ENCODE results near the gene PRR23B. TPM values are rescaled to one million over a fixed set of nuclear protein-coding genes. Genes with fewer than 3 reads are reported as not detected.
"Not testable (repeated sequence)": the region's sequence is repeated elsewhere in the genome, so short reads cannot be mapped to it uniquely, and the experiment has no call there.

Gene PRR23B
- total and polyA plus RNA-seq, 2 donors from 2014 or later: not detected

DNA sequence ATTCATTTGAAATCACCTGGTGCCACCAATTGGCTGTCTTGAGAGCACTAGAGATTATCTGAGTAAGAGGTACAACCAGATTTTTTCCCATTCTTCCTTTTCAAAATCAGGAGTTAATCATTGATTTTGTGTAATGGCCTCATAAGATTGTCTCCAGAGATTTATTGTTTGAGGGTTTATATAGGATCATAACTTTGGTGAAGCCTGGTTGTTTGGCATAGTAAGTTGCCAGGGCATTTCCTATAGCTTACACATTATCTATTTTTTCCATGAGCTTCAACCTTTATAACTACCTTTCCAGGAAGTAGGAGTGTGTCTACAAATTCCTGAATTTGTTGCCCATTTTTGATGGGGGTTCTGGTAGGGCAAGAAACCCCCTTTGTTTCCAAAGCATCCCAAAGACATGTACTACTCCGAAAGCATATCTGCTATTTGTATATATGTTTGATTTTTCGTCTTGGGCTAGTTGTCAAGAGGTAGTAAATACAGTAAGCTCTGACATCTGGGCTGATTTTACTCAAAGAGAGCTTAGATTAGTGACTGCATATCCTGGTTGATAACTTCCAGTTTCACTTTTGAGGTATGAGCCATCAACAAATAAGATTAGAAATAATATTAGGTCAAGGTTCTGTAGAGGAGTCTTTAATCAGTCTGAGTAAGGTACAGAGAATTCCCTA is 11.7 kb upstream of the PRR23B start:
- no peak for FAIRE-seq
- no peak for TF ChIP-seq CTCF (IDR thresholded peaks at IDR 0.05; ENCODE audit: borderline replicate concordance, extremely low read depth, insufficient read depth)
- Histone ChIP-seq H3K9me3 (ENCODE audit: control insufficient read depth in 2 of 3, insufficient read depth in 1 of 3, low read length in 3 of 3) (peaks cover 0 to 5% (median 0%) of the 10 kb centered on the region in 3 donors), H3K9ac (ENCODE audit: low read length in 3 of 3) (no peak overlapping the region), H3K27ac (ENCODE audit: low read depth in 2 of 2, low read length in 2 of 2) (no peak overlapping the region), H3K27me3 (ENCODE audit: control insufficient read depth, insufficient read depth, low read length) (no peaks in the 10 kb centered on the region), H3K4me1 (ENCODE audit: control insufficient read depth in 2 of 3, insufficient read depth in 2 of 3, low read depth in 1 of 3, low read length in 3 of 3) (no peaks in the 10 kb centered on the region), H3K36me3 (ENCODE audit: control insufficient read depth in 2 of 3, insufficient read depth in 3 of 3, low read length in 3 of 3) (no peaks in the 10 kb centered on the region), H3K4me3 (ENCODE audit: low read length in 3 of 3) (no peak overlapping the region)
- DNase-seq: no peak
- intact Hi-C loops (cut with DNase I): no loop called here

- H3K4me3 ChIP-seq (ENCODE audit: low read length in 3 of 3); H3K9ac ChIP-seq (ENCODE audit: low read length in 3 of 3); DNase-seq; H3K9me3 ChIP-seq (ENCODE audit: control insufficient read depth in 2 of 3, insufficient read depth in 1 of 3, low read length in 3 of 3); H3K36me3 ChIP-seq (ENCODE audit: control insufficient read depth in 2 of 3, insufficient read depth in 3 of 3, low read length in 3 of 3); H3K4me1 ChIP-seq (ENCODE audit: control insufficient read depth in 2 of 3, insufficient read depth in 2 of 3, low read depth in 1 of 3, low read length in 3 of 3); H3K27ac ChIP-seq (ENCODE audit: low read depth in 2 of 2, low read length in 2 of 2); intact Hi-C loops (cut with DNase I); FAIRE-seq; H3K27me3 ChIP-seq (ENCODE audit: control insufficient read depth, insufficient read depth, low read length): not testable (repeated sequence)
These were observed 9.8 kb upstream of the PRR23B start for GRCh38 chr3:139030576-139030975.

DNA sequence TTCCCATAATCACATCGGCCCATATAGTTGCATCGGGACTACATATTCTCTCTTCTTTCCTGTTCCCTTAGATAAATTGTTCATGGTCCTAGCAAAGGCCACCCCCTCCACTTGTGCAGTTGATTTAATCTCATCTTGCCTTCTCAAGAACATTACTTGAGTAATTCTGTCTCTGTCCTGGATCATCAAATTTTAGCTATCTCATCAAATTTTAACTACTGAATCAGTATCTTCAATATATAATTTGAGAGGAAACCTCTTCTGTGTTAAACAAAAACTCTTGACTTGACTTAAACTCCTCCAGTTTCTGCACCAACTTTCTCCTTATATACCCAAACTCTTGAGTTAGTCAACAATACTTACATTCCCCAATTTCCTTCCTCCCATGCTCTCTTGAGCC is 4.2 kb upstream of the PRR23B start:
- Histone ChIP-seq H3K9ac (ENCODE audit: low read length in 3 of 3) (no peak overlapping the region), H3K4me1 (ENCODE audit: control insufficient read depth in 2 of 3, insufficient read depth in 2 of 3, low read depth in 1 of 3, low read length in 3 of 3) (no peaks in the 10 kb centered on the region), H3K27ac (ENCODE audit: low read depth in 2 of 2, low read length in 2 of 2) (no peak overlapping the region), H3K9me3 (ENCODE audit: control insufficient read depth in 2 of 3, insufficient read depth in 1 of 3, low read length in 3 of 3) (peaks cover 0 to 4% (median 0%) of the 10 kb centered on the region in 3 donors), H3K36me3 (ENCODE audit: control insufficient read depth in 2 of 3, insufficient read depth in 3 of 3, low read length in 3 of 3) (no peaks in the 10 kb centered on the region), H3K4me3 (ENCODE audit: low read length in 3 of 3) (no peak overlapping the region), H3K27me3 (ENCODE audit: control insufficient read depth, insufficient read depth, low read length) (no peaks in the 10 kb centered on the region)
- FAIRE-seq (no peak), DNase-seq (no peak)
- intact Hi-C loops (cut with DNase I): no loop called here
- TF ChIP-seq CTCF (IDR thresholded peaks at IDR 0.05; ENCODE audit: borderline replicate concordance, extremely low read depth, insufficient read depth): no peak

DNA sequence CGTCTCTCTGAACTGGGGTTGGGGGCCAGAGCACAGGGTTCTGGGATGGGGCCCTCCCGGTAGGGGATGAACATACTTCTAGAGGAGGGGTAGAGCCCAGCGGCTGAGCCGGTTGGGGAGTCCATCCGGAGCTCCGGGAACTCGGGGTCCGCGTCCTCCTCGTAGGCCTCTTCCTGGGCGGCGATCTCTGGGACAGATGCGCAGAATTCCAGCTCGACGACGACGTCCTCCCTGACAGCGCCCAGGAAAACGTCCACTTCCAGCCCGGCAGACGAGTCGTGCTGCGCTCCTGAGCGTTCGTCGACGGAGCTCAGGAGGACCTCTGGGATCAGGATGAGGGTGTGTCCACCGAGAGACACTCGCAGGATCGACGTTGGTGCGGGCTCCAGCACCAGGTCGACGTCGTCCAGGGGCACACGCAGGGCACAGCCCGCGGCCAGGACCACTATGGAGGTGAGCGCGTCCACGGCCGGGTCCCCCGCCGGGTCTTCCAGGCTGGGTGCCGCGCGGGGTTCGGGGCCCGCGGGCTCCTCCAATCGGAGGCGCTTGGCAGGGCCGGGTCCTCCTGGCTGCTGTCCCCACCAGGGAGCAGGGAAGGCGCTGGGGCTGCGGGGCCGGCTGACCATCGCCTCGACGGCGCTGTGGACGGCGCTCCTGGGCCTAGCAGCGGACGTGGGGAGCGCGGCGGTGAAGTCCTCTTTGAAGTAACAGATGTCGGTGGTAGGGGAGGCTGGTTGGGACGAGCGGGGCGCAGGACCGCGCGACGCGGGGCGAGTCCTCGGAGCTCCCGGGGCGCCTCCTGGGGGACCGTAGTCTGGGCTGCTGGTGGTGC is 474 bp downstream of the PRR23B start:
- Histone ChIP-seq H3K9ac (ENCODE audit: low read length in 3 of 3) (no peak overlapping the region), H3K9me3 (ENCODE audit: control insufficient read depth in 2 of 3, insufficient read depth in 1 of 3, low read length in 3 of 3) (peaks cover 0 to 4% (median 0%) of the 10 kb centered on the region in 3 donors), H3K27ac (ENCODE audit: low read depth in 2 of 2, low read length in 2 of 2) (no peak overlapping the region), H3K4me3 (ENCODE audit: low read length in 3 of 3) (no peak overlapping the region), H3K36me3 (ENCODE audit: control insufficient read depth in 2 of 3, insufficient read depth in 3 of 3, low read length in 3 of 3) (no peaks in the 10 kb centered on the region), H3K4me1 (ENCODE audit: control insufficient read depth in 2 of 3, insufficient read depth in 2 of 3, low read depth in 1 of 3, low read length in 3 of 3) (no peaks in the 10 kb centered on the region), H3K27me3 (ENCODE audit: control insufficient read depth, insufficient read depth, low read length) (no peaks in the 10 kb centered on the region)
- intact Hi-C loops (cut with DNase I): no loop called here
- TF ChIP-seq CTCF (IDR thresholded peaks at IDR 0.05; ENCODE audit: borderline replicate concordance, extremely low read depth, insufficient read depth): no peak
- peak in 1 of 5 donors; percentile 64 for DNase-seq
- FAIRE-seq: no peak
